GM21723 (cell line): ENCODE measurements around the gene ZNF593OS.

Experiments used
- ATAC-seq: cut with Tn5 transposase; IDR thresholded peaks from one replicate; pipeline ENCODE4 v1.9.1; 2021; ENCODE audit warnings: mild to moderate bottlenecking, moderate library complexity; ENCODE audit not compliant: unreplicated experiment

ZNF593OS gene

GRCh38 chr1:26160527-26161414 is 10.9 kb downstream of the ZNF593OS start:
- ATAC-seq = no peak

GRCh38 chr1:26159743-26160039 is 11.9 kb downstream of the ZNF593OS start:
- no peak for ATAC-seq

- ATAC-seq = no peak
These were observed 12.5 kb downstream of the ZNF593OS start, which contains the start of gene FAM110D for GRCh38 chr1:26158908-26159742. Gene FAM110D (plus strand): TSS chr1:26159079. CDS start chr1:26161292, 2,213 bp downstream.

- no peak for ATAC-seq
These were observed 13.2 kb downstream of the ZNF593OS start for GRCh38 chr1:26158271-26158907.

- ATAC-seq = no peak
These were observed 15.2 kb downstream of the ZNF593OS start for GRCh38 chr1:26156285-26157038.

GRCh38 chr1:26155370-26156284 is 16.0 kb downstream of the ZNF593OS start:
- ATAC-seq = no peak

- no peak for ATAC-seq
These were observed 16.9 kb downstream of the ZNF593OS start for GRCh38 chr1:26154750-26155149.

- no peak for ATAC-seq
These were observed 17.6 kb downstream of the ZNF593OS start for GRCh38 chr1:26153966-26154532.

- ATAC-seq = no peak
These were observed 22.7 kb downstream of the ZNF593OS start for GRCh38 chr1:26148887-26149286.

- no peak for ATAC-seq
These were observed 25.7 kb downstream of the ZNF593OS start for GRCh38 chr1:26145960-26146294.

- no peak for ATAC-seq
These were observed 26.3 kb downstream of the ZNF593OS start for GRCh38 chr1:26145041-26145959.

GRCh38 chr1:26142159-26142558 is 29.5 kb downstream of the ZNF593OS start:
- no peak for ATAC-seq

GRCh38 chr1:26138974-26139558 is 32.6 kb downstream of the ZNF593OS start:
- ATAC-seq = no peak

GRCh38 chr1:26134466-26134865 is 37.2 kb downstream of the ZNF593OS start:
- ATAC-seq = no peak

GRCh38 chr1:26132834-26133167 is 38.8 kb downstream of the ZNF593OS start:
- ATAC-seq = no peak

GRCh38 chr1:26132128-26132833 is 39.4 kb downstream of the ZNF593OS start:
- no peak for ATAC-seq

- no peak for ATAC-seq
These were observed 40.9 kb downstream of the ZNF593OS start for GRCh38 chr1:26130695-26131094.

GRCh38 chr1:26129778-26130177 is 41.9 kb downstream of the ZNF593OS start:
- no peak for ATAC-seq
